Heart left ventricle (tissue), 13 donors: ENCODE results near the gene CCNJL.

Experiments used
- CTCF ChIP-seq, 12 donors: fragments of 200-600 bp; sonication (generic) in 4 of 12; IDR thresholded peaks; one replicate each; pipeline versions ENCODE4 v1.5.0 to v1.8.0; 2018 to 2022; ENCODE audit warnings: antibody characterized with exemption in 12 of 12, mild to moderate bottlenecking in 5 of 12
- POLR2A ChIP-seq, 2 donors: fragments of 450-650 bp; IDR thresholded peaks; one replicate each; pipeline ENCODE4 v1.6.1; 2017; ENCODE audit warnings: antibody characterized with exemption in 2 of 2, mild to moderate bottlenecking in 2 of 2, moderate library complexity in 2 of 2
- donor health status: ischemic (EF 13 %, LVEDD 7.1; RV severe dilation, severe dysfunction).
- donor health status: DM: no; HTN: yes; CAD: no.
- donor health status: DM: no; HTN: no; CAD: no.
- donor health status: ischemic (EF 25% LVEDD 6.9; RV normal size, moderate dysfunction).
- donor health status: ischemic (EF 25% LVEDD 5.7; RV mildly dilated, moderate dysfunction).
- donor health status: ischemic (EF 35%, LVEDD 5.7; RV mildly dilated, moderate dysfunction).
- donor health status: nonischemic (EF 11% LVEDD 7.7; RV severe dilation, severe dysfunction).
- donor health status: DM: yes; HTN: yes; CAD: no.
- donor health status: PGD.
- donor health status: ischemic (EF 29% LVEDD 5.4; RV normal size, mild dysfunction).
- donor health status: nonischemic (EF 23%, LVEDD 6.1; RV moderate dilation, normal function).

- TF ChIP-seq CTCF (IDR thresholded peaks at IDR 0.05) (no peak), POLR2A (IDR thresholded peaks at IDR 0.05) (no peak)
Measured at GRCh38 chr5:160252916-160253315, 59.4 kb downstream of the CCNJL start.
